ENCODE measurements around the gene MIS18BP1.
A peak's percentile ranks its signal among the peaks of the same experiment; 100 is the strongest.
"Not testable (repeated sequence)": the region's sequence is repeated elsewhere in the genome, so short reads cannot be mapped to it uniquely, and the experiment has no call there.

The MIS18BP1 gene

GRCh38 chr14:45253754-45254310, 830 bp upstream of the MIS18BP1 start:
- TF ChIP-seq ZNF274 (IDR thresholded peaks at IDR 0.05; ENCODE audit: low read depth, low read length) = no peak
- H3K4me3 ChIP-seq (ENCODE audit: low read length) = peak overlapping the region; percentile 77

DNA sequence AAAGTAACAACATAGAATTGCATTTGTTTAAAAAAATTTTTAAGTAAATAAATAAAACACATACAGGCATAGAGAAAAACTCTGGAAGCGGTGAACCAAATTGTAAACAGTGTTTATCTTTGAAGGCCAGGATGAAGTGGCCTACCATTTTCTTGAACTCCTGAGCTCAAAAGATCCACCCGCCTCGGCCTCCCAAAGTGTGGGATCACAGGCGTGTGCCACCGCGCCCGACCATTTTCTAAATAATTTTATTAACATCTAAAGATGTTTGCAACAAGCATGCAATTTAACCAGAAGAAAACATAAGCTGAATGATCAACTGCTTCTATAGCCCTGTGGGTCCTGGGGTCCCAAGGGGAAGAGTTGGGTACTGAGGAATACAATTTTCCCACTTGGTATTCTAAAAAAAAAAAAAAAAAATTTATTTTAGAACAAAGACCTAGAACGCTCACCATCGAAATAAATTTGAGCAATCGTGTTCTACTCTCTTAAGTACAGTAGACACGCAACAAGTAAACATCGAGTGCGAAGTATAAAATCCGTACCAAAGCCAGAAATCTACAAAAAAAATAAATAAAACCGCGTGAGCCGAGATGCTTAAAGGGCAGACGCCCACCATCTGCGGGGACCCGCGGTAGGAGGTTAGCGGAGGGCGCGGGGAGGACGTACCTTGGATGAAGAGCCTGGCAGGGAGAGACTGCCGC, 484 bp downstream of the MIS18BP1 start:
- TF ChIP-seq ZNF274 (IDR thresholded peaks at IDR 0.05; ENCODE audit: low read depth, low read length) = no peak
- peak overlapping the region; percentile 95 for H3K4me3 ChIP-seq (ENCODE audit: low read length)

DNA sequence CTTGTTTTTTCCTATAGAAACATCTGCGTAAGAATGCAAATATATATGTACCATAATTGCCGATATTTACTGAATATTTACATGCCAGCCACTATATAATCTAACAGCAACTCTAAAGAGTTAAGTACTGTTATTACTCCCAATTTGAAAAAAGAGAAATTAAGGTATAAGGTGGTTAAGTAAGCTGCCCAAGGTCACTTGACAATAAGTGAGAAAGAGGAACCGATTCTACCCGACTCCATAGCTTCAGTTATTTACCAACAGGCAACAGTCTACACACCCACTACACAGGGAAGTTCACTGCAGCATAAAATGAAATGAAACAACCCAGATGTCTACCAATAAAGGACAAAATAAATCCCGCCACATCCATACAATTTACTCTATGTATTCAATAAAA, 1.1 kb downstream of the MIS18BP1 start:
- no peak for TF ChIP-seq ZNF274 (IDR thresholded peaks at IDR 0.05; ENCODE audit: low read depth, low read length)
- peak overlapping the region; percentile 95 for H3K4me3 ChIP-seq (ENCODE audit: low read length)

- TF ChIP-seq ZNF274 (IDR thresholded peaks at IDR 0.05; ENCODE audit: low read depth, low read length) = no peak
- H3K4me3 ChIP-seq (ENCODE audit: low read length) = peak overlapping the region; percentile 37
Observed at GRCh38 chr14:45249856-45250575, 3.0 kb downstream of the MIS18BP1 start.

- no peak for TF ChIP-seq ZNF274 (IDR thresholded peaks at IDR 0.05; ENCODE audit: low read depth, low read length)
- no peak overlapping the region for H3K4me3 ChIP-seq (ENCODE audit: low read length)
Observed at GRCh38 chr14:45247427-45247826, 5.6 kb downstream of the MIS18BP1 start.

DNA sequence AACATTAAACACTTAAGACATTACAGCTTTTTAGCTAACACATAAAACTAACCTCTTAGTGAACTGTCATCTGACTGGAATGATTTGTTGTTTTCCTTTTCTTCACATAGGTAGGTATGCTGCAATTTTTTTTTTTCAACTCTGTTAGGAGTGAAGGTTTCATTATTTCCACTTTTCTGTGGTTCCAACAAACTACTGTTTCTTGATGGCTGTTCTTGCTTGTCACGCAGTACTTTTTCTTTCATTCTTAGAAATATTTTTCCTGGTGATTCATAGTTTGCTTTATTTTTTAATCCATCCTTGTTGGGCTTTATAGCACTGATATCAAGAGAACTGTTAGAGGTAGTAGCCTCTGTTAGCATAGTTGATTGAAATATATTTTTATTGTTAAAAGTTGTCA, 6.3 kb downstream of the MIS18BP1 start:
- H3K4me3 ChIP-seq (ENCODE audit: low read length) = no peak overlapping the region
- no peak for TF ChIP-seq ZNF274 (IDR thresholded peaks at IDR 0.05; ENCODE audit: low read depth, low read length)

- no peak overlapping the region for H3K4me3 ChIP-seq (ENCODE audit: low read length)
- no peak for TF ChIP-seq ZNF274 (IDR thresholded peaks at IDR 0.05; ENCODE audit: low read depth, low read length)
Observed at GRCh38 chr14:45246151-45246550, 6.9 kb downstream of the MIS18BP1 start.

GRCh38 chr14:45242706-45243105, 10.3 kb downstream of the MIS18BP1 start:
- TF ChIP-seq ZNF274 (IDR thresholded peaks at IDR 0.05; ENCODE audit: low read depth, low read length) = no peak
- no peak overlapping the region for H3K4me3 ChIP-seq (ENCODE audit: low read length)

DNA sequence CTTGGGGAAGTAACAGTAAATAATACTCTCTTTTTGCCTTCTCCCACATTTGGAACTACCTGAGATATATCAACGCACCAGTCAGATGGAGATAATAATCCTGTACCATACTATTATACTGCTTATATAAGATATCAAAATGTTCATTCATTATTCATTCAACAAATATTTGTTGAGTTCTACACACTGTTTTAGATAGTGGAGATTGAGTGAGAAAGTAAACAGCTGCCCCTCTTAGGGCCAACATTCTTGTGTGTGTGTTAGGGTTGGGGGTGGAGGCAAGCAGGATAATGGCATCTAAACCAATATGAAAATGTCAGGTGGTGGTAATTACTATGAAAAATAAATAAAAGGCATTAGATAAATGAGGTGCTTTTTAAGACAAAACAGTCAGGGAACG, 14.0 kb downstream of the MIS18BP1 start:
- H3K4me3 ChIP-seq (ENCODE audit: low read length) = no peak overlapping the region
- TF ChIP-seq ZNF274 (IDR thresholded peaks at IDR 0.05; ENCODE audit: low read depth, low read length) = no peak

- TF ChIP-seq ZNF274 (IDR thresholded peaks at IDR 0.05; ENCODE audit: low read depth, low read length) = no peak
- no peak overlapping the region for H3K4me3 ChIP-seq (ENCODE audit: low read length)
Observed at GRCh38 chr14:45227566-45227965, 25.4 kb downstream of the MIS18BP1 start.

- H3K4me3 ChIP-seq (ENCODE audit: low read length) = no peak overlapping the region
- no peak for TF ChIP-seq ZNF274 (IDR thresholded peaks at IDR 0.05; ENCODE audit: low read depth, low read length)
Observed at GRCh38 chr14:45222485-45223262, 30.3 kb downstream of the MIS18BP1 start.

GRCh38 chr14:45214341-45214740, 38.7 kb downstream of the MIS18BP1 start:
- H3K4me3 ChIP-seq (ENCODE audit: low read length) = not testable (repeated sequence)

GRCh38 chr14:45213716-45214115, 39.3 kb downstream of the MIS18BP1 start:
- H3K4me3 ChIP-seq (ENCODE audit: low read length) = not testable (repeated sequence)

DNA sequence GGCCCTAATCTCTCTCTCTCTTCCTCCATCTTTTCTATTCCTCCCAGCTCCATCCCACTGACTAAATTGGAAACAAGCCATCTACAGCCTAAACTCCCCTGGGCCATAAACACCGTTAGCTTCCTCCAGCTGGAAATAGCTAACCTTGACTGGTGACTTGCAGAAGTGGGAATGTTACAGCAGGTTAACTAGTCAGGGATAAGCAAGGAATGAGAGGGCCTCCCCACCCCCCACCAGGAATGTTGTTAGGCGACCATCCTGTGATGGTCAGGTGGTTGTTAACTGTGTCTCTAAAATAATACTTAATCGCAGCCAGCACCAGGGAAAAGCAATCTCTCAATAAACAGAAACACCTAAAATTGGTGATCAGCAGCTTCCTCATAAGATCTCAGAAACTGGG, 40.8 kb downstream of the MIS18BP1 start:
- no peak overlapping the region for H3K4me3 ChIP-seq (ENCODE audit: low read length)
- TF ChIP-seq ZNF274 (IDR thresholded peaks at IDR 0.05; ENCODE audit: low read depth, low read length) = no peak

DNA sequence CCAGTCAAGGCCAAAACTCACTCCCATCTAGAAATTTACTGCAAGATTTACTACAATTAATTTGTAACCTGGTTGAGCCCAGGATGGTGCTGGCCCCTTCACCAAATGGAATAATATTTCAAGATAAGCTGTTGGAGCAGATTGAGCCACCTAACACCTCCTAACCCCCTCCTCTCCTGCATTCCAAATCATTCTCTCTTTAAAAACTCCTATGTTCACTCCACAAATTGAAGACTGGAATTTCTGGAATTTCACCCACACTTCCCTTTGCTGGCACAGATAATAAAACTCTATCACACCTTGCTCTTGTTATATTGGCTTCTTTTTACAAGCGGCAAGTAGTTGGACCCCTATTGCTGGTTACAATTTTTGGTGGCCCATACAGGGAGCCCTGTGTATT, 41.7 kb downstream of the MIS18BP1 start:
- no peak overlapping the region for H3K4me3 ChIP-seq (ENCODE audit: low read length)
- no peak for TF ChIP-seq ZNF274 (IDR thresholded peaks at IDR 0.05; ENCODE audit: low read depth, low read length)
